MM.1S (cell line): Measurements from ENCODE around the gene GLS2.

Source experiments
- EZH2 ChIP-seq: fragments of 300-600 bp; sonication (generic); optimal IDR thresholded peaks from 2 replicates; pipeline ENCODE3; 2017; ENCODE audit warnings: low read depth, mild to moderate bottlenecking, antibody characterized with exemption, low read length, mixed read lengths
- TF ChIP-seq, protein P1 (sequence below): fragments of 300-600 bp; sonication (generic); IDR thresholded peaks from 2 replicates; pipeline ENCODE4 v1.5.1; 2016; ENCODE audit warnings: antibody characterized with exemption, low read length, mixed read lengths

DNA sequence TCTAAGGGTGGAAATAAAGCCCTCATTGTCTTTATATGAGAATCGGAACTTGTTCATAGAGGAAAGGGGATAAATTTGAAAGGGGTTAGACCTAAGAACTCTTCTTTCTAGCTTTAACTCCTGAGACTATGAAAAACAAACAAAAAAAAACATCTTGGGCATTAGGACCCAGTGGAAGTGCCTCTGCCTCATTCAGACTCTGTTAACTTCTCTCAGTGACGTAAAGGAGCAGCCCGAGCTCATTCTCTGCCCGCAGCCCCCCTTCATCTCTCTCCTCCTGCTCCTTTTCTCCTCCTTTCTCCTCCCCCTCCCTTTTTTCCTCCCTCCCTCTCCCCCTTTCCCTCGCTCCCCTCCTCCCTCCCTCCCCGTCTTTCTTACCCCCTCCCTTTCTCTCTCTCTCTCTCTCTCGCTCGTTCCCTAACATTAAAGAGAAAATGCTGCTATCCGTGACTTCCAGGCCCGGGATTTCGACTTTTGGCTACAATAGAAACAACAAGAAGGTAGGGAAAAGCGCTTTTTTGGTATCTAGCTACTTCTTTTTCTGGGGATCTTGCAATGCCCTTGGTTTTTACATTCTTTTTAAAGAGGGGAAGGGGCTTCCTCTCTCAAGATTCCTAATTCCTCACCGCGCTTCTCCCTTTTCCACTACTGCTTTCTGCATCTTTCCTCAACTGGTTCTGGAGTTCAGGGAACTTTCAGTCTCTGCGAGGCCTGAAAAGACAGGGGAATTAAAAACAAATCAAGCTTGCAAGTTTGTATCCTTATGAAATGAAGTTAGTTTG is 33.8 kb upstream of the GLS2 start, which contains the start of gene RBMS2:
- TF ChIP-seq, protein P1, sequence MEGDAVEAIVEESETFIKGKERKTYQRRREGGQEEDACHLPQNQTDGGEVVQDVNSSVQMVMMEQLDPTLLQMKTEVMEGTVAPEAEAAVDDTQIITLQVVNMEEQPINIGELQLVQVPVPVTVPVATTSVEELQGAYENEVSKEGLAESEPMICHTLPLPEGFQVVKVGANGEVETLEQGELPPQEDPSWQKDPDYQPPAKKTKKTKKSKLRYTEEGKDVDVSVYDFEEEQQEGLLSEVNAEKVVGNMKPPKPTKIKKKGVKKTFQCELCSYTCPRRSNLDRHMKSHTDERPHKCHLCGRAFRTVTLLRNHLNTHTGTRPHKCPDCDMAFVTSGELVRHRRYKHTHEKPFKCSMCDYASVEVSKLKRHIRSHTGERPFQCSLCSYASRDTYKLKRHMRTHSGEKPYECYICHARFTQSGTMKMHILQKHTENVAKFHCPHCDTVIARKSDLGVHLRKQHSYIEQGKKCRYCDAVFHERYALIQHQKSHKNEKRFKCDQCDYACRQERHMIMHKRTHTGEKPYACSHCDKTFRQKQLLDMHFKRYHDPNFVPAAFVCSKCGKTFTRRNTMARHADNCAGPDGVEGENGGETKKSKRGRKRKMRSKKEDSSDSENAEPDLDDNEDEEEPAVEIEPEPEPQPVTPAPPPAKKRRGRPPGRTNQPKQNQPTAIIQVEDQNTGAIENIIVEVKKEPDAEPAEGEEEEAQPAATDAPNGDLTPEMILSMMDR = no peak
- TF ChIP-seq EZH2 = no peak
